CD4-positive, alpha-beta T cell treated with Interleukin-12 subunit alpha and Interleukin-12 subunit beta, for 1 hour (primary cell): ENCODE results near the gene SLC16A5.
A peak's percentile ranks its signal among the peaks of the same experiment; 100 is the strongest.
"Not testable (repeated sequence)": the region's sequence is repeated elsewhere in the genome, so short reads cannot be mapped to it uniquely, and the experiment has no call there.

Experiments
- DNase-seq: peaks from one replicate; pipeline ENCODE4 v3.0.0-alpha.2; 2020

The SLC16A5 gene

GRCh38 chr17:75087558-75088453 lies at the start of gene SLC16A5:
Gene SLC16A5, plus strand, starts transcription at chr17:75087954. Its CDS starts 5,683 bp downstream, at chr17:75093637.
- DNase-seq, result peak; percentile 50

GRCh38 chr17:75039238-75039637 lies 48.5 kb upstream of the SLC16A5 start:
- DNase-seq, result no peak

- no peak for DNase-seq
Observed at GRCh38 chr17:75041656-75042280, 46.0 kb upstream of the SLC16A5 start.

GRCh38 chr17:75043789-75044188 lies 44.0 kb upstream of the SLC16A5 start:
- not testable (repeated sequence) for DNase-seq

- DNase-seq, result no peak
Observed at GRCh38 chr17:75044716-75045115, 43.0 kb upstream of the SLC16A5 start.

GRCh38 chr17:75045946-75046406 lies 41.8 kb upstream of the SLC16A5 start:
- not testable (repeated sequence) for DNase-seq

- peak; percentile 97 for DNase-seq
Observed at GRCh38 chr17:75046407-75047289, 41.1 kb upstream of the SLC16A5 start, which contains the start of the genes ATP5PD and KCTD2. Gene ATP5PD, minus strand, starts transcription at chr17:75046969. Its CDS starts 4,319 bp downstream, at chr17:75042650. Gene KCTD2, plus strand, starts transcription at chr17:75047225. Its CDS starts 26 bp downstream, at chr17:75047251.

GRCh38 chr17:75047398-75048098 lies 40.2 kb upstream of the SLC16A5 start:
- peak; percentile 19 for DNase-seq

GRCh38 chr17:75048249-75048878 lies 39.4 kb upstream of the SLC16A5 start:
- DNase-seq, result no peak

GRCh38 chr17:75049057-75049456 lies 38.7 kb upstream of the SLC16A5 start:
- DNase-seq, result no peak

GRCh38 chr17:75049706-75050105 lies 38.0 kb upstream of the SLC16A5 start:
- DNase-seq, result no peak

GRCh38 chr17:75051941-75052340 lies 35.8 kb upstream of the SLC16A5 start:
- no peak for DNase-seq

- DNase-seq, result peak; percentile 19
Observed at GRCh38 chr17:75059369-75060345, 28.1 kb upstream of the SLC16A5 start.

GRCh38 chr17:75060434-75061054 lies 27.2 kb upstream of the SLC16A5 start:
- no peak for DNase-seq

- no peak for DNase-seq
Observed at GRCh38 chr17:75061055-75061438, 26.7 kb upstream of the SLC16A5 start.

- no peak for DNase-seq
Observed at GRCh38 chr17:75061618-75062017, 26.1 kb upstream of the SLC16A5 start.

GRCh38 chr17:75063201-75063600 lies 24.6 kb upstream of the SLC16A5 start:
- no peak for DNase-seq

GRCh38 chr17:75063626-75064025 lies 24.1 kb upstream of the SLC16A5 start:
- no peak for DNase-seq

- DNase-seq, result no peak
Observed at GRCh38 chr17:75064040-75064439, 23.7 kb upstream of the SLC16A5 start.

GRCh38 chr17:75064460-75064859 lies 23.3 kb upstream of the SLC16A5 start:
- no peak for DNase-seq
